ENCODE results near the gene CYP8B1. TPM values are rescaled to one million over a fixed set of nuclear protein-coding genes. Genes with fewer than 3 reads are reported as not detected.
A peak's percentile ranks its signal among the peaks of the same experiment; 100 is the strongest.
"Not testable (repeated sequence)": the region's sequence is repeated elsewhere in the genome, so short reads cannot be mapped to it uniquely, and the experiment has no call there.

CYP8B1 gene
- polyA plus RNA-seq, 1 donor: 0.75 TPM

DNA sequence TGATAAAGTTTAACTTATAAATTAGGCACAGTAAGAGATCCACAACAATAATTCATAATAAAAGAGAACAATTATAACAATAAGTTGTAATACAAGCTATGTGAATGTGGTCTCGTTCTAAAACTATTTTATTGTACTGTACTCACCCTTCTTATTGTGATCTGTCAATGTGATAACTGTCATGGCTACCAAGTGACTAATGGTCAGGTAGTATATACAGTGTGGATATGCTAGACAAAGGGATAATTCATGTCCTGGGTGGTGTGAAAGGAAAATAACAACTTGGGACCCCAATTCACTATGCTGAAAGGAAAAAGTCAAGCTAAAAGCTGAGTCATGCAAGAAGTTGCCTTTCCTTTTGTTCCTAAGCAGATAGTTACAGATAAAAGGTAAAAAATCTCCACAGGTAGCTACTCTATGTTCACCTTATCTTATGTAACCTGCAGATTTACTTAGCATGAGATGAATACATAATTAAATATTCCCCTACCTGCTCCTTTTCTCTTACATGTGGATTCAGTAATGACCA is 10.7 kb upstream of the CYP8B1 start:
- DNase-seq: no peak
- no CpG with 5 or more reads among the region's 1 CpG for WGBS (ENCODE audit: insufficient coverage, low lambda C conversion rate)
- H3K36me3 ChIP-seq (ENCODE audit: control insufficient read depth, insufficient read depth, low read length): no peaks in the 10 kb centered on the region

DNA sequence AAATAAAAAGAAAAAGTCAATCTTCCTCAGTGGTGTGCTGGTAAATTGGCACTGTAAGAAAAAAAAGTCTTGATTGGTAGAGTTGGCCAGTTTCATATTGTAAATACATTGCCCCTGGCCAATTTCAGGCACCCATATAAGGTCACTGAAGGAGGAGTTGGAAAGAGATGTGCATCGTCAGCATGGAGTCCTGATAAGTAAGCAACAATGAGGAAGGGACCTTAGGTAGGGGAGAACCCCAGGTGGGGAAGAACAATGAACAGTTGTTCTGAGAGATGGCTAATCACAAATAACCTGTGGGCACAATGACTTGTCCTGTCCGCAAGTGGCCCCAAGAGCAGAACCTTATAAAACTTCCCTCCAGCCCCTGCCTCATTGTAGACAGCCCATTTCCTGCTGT is 8.6 kb upstream of the CYP8B1 start:
- H3K36me3 ChIP-seq (ENCODE audit: control insufficient read depth, insufficient read depth, low read length): no peaks in the 10 kb centered on the region
- 33% methylated on average over 1 of the region's 2 CpGs for WGBS (ENCODE audit: insufficient coverage, low lambda C conversion rate)
- H3K27me3 ChIP-seq (ENCODE audit: control insufficient read depth, insufficient read depth, low read length): no peaks in the 10 kb centered on the region
- no peak overlapping the region for H3K27ac ChIP-seq (ENCODE audit: low read length)
- H3K9me3 ChIP-seq (ENCODE audit: control insufficient read depth, low read depth, low read length): peaks cover 5% of the 10 kb centered on the region
- DNase-seq: peak; percentile 12 to 40
- H3K4me3 ChIP-seq (ENCODE audit: low read length): no peak overlapping the region
- H3K4me1 ChIP-seq (ENCODE audit: control insufficient read depth, insufficient read depth, low read length): peaks cover 6% of the 10 kb centered on the region

More for the DNA sequence above, 10.7 kb upstream of the CYP8B1 start:
- Histone ChIP-seq H3K4me3 (ENCODE audit: low read length) (no peak overlapping the region), H3K9me3 (ENCODE audit: control insufficient read depth, low read depth, low read length) (no peaks in the 10 kb centered on the region), H3K27me3 (ENCODE audit: control insufficient read depth, insufficient read depth, low read length) (no peaks in the 10 kb centered on the region), H3K4me1 (ENCODE audit: control insufficient read depth, insufficient read depth, low read length) (peaks cover 5% of the 10 kb centered on the region), H3K27ac (ENCODE audit: low read length) (no peak overlapping the region)

DNA sequence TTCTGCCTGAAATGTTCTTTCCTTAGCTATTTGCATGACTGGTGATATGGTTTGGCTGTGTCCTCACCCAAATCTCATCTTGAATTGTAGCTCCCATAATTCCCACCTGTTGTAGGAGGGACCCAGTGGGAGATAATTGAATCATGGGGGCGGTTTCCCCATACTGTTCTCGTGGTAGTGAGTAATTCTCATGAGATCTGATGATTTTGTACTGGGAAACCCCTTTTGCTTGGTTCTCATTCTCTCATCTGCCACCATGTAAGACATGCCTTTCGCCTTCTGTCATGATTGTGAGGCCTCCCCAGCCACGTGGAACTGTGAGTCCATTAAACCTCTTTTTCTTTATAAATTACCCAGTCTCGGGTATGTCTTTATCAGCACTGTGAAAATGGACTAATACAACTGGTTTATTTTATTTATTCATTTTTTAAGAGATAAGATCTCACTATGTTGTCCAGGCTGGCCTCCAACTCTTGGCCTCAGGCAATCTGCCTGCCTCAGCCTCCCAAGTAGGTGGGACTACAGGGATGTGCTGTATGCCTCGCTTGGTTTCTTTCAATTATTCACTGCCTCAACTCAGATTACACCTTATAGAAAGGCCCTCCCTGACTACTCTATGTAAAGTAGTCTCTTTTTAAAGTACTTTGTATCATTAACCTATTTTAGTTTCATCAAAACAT is 7.7 kb upstream of the CYP8B1 start:
- not testable (repeated sequence) for DNase-seq; H3K36me3 ChIP-seq (ENCODE audit: control insufficient read depth, insufficient read depth, low read length); H3K4me3 ChIP-seq (ENCODE audit: low read length); H3K27me3 ChIP-seq (ENCODE audit: control insufficient read depth, insufficient read depth, low read length); H3K4me1 ChIP-seq (ENCODE audit: control insufficient read depth, insufficient read depth, low read length); H3K9me3 ChIP-seq (ENCODE audit: control insufficient read depth, low read depth, low read length); H3K27ac ChIP-seq (ENCODE audit: low read length)
- 100% methylated on average over 1 of the region's 6 CpGs for WGBS (ENCODE audit: insufficient coverage, low lambda C conversion rate)

DNA sequence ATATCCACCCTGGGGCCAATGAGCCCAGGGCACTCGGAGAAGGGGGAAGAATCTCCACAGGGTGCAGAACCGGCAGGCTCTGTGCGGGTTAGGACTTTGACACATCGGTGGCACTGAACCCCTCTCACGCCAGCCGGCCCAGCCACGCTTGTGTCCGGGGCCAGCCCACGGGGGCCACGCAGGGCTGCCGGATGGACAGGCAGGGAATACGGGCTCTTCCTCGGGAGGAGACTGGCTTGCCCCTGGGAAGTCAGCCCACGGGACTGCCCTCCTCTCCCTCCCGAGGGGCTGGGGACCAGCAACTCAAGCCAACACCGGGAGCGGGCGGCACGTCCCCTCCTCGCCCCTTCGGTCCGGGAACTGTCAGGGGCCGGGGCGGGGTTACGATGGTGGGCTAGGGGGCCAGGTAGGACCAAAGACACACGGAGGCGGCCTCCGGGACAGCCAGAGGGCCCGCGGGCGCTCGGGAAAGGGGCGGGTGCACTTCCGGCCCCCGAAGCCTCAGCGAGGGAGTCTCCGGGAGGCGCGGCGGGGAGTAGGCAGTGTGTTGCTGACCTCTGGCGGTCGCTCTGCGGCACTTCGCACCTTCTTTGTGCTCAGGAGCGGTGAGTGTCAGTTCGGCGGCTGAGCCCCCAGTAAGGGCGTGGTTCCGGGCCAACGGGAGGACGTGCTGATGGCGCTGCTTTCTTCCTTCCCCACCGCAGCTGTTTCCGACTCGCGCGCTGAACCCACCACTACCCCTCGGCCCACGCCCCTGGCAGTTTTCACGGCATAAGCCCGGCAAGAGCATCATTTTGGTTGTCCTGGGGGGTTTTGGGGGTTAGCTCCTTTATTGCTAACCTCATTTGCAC is 5.1 kb upstream of the CYP8B1 start:
- peak; percentile 84 to 87 for DNase-seq
- H3K27ac ChIP-seq (ENCODE audit: low read length): no peak overlapping the region
- no peaks in the 10 kb centered on the region for H3K27me3 ChIP-seq (ENCODE audit: control insufficient read depth, insufficient read depth, low read length)
- H3K4me3 ChIP-seq (ENCODE audit: low read length): peak overlapping the region; percentile 90
- peaks cover 5% of the 10 kb centered on the region for H3K9me3 ChIP-seq (ENCODE audit: control insufficient read depth, low read depth, low read length)
- no CpG with 5 or more reads among the region's 61 CpGs for WGBS (ENCODE audit: insufficient coverage, low lambda C conversion rate)
- no peaks in the 10 kb centered on the region for H3K36me3 ChIP-seq (ENCODE audit: control insufficient read depth, insufficient read depth, low read length)
- H3K4me1 ChIP-seq (ENCODE audit: control insufficient read depth, insufficient read depth, low read length): peaks cover 6% of the 10 kb centered on the region

DNA sequence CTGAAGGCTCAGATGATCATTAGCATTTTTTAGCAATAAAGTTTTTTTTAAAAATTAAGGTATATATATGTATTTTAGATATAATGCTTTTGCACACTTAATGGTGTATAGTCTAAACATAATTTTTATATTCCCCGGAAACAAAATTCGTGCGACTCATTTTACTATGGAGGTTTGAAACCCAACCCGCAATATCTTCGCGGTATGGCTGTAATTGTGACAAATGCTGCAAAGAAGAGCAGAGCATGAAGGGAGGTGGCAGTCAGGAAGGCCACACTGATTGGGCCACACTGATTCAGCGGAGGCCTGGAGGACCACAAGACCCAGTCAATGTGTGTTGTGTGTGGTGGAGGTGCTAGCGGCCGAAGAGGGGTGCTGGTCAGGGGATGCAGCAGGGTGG is 4.5 kb upstream of the CYP8B1 start:
- Histone ChIP-seq H3K4me3 (ENCODE audit: low read length) (peak overlapping the region; percentile 90), H3K9me3 (ENCODE audit: control insufficient read depth, low read depth, low read length) (peaks cover 5% of the 10 kb centered on the region), H3K4me1 (ENCODE audit: control insufficient read depth, insufficient read depth, low read length) (peaks cover 6% of the 10 kb centered on the region), H3K36me3 (ENCODE audit: control insufficient read depth, insufficient read depth, low read length) (no peaks in the 10 kb centered on the region), H3K27me3 (ENCODE audit: control insufficient read depth, insufficient read depth, low read length) (no peaks in the 10 kb centered on the region), H3K27ac (ENCODE audit: low read length) (no peak overlapping the region)
- DNase-seq: no peak
- 100% methylated on average over 1 of the region's 9 CpGs for WGBS (ENCODE audit: insufficient coverage, low lambda C conversion rate)

DNA sequence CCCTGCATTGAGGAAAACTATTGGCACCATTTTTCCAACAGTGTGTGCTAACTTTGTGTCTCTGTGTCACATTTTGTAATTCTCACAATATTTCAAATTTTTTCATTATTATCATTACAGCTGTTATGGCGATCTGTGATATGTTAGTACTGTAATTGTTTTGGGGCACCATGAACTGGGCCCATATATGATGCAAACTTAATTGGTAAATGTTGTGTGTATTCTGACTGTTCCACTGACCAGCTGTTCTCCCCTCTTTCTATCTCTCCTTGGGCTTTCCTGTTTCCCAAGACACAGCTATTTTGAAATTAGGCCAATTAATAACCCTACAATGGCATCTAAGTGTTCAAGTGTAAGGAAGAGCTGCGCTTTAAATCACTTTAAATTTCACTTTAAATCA is 2.2 kb upstream of the CYP8B1 start:
- Histone ChIP-seq H3K36me3 (ENCODE audit: control insufficient read depth, insufficient read depth, low read length) (no peaks in the 10 kb centered on the region), H3K27me3 (ENCODE audit: control insufficient read depth, insufficient read depth, low read length) (no peaks in the 10 kb centered on the region), H3K27ac (ENCODE audit: low read length) (no peak overlapping the region), H3K4me1 (ENCODE audit: control insufficient read depth, insufficient read depth, low read length) (peaks cover 6% of the 10 kb centered on the region), H3K4me3 (ENCODE audit: low read length) (no peak overlapping the region), H3K9me3 (ENCODE audit: control insufficient read depth, low read depth, low read length) (peaks cover 5% of the 10 kb centered on the region)
- WGBS (ENCODE audit: insufficient coverage, low lambda C conversion rate): no CpG with 5 or more reads among the region's 2 CpGs
- DNase-seq: no peak

DNA sequence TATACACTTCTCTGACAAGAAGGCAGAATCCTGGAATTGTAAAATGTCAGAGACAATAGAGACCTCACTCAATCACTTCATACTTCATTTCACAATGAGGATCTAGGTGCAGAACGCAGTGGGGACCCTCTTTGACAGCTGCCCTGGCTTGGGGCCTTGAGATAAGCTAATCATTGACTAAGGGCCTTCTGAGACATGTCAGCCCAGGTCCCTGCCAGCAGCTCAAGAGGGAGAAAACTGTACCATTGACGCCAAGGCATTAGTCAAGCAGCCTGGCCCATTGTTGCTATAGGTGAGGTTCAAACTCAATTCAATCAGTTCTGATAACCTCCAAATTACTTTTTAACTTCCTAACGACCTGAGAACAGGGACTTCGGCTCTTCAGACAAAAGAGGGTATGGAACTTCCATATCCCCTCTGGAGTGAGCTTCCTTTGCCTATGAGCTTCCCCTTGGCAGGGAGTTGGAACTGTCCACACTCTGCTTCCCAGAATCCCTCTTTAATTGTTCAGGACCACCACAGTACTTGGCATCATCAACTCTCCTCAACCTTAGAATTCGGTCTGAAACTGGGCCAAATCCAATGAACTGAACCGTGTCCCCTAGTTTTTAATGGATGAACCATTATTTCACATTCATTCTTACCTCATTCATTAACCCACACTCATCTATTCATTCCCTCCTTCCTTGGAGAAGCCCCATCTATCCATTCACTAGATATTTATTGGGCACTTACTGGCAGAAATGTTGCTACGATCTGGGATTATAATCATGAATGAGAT is 1.5 kb upstream of the CYP8B1 start:
- no peaks in the 10 kb centered on the region for H3K27me3 ChIP-seq (ENCODE audit: control insufficient read depth, insufficient read depth, low read length)
- WGBS (ENCODE audit: insufficient coverage, low lambda C conversion rate): no CpG with 5 or more reads among the region's 7 CpGs
- H3K4me1 ChIP-seq (ENCODE audit: control insufficient read depth, insufficient read depth, low read length): peaks cover 6% of the 10 kb centered on the region
- H3K36me3 ChIP-seq (ENCODE audit: control insufficient read depth, insufficient read depth, low read length): no peaks in the 10 kb centered on the region
- peaks cover 5% of the 10 kb centered on the region for H3K9me3 ChIP-seq (ENCODE audit: control insufficient read depth, low read depth, low read length)
- H3K4me3 ChIP-seq (ENCODE audit: low read length): no peak overlapping the region
- no peak for DNase-seq
- H3K27ac ChIP-seq (ENCODE audit: low read length): no peak overlapping the region

DNA sequence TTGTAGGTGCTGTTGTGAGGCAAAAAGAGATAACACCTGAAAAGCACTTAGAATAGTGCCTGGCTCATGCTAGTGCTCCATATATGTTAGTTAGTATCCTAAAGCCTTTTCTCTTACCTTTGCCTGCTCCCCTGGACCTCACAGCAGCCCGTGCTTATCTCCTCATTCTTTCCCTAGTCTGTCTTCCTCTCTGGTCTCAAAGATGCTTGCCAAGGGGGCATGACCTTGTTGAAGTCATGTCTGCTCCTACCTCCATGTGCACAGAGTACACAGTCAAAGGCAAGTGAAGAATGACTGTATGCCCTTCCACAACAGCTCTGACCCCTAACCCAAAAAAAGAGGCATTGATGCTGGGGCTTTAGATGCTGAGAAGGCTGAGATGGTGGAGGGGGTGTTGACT is 722 bp upstream of the CYP8B1 start:
- no peak overlapping the region for H3K27ac ChIP-seq (ENCODE audit: low read length)
- DNase-seq: no peak
- H3K4me3 ChIP-seq (ENCODE audit: low read length): no peak overlapping the region
- WGBS (ENCODE audit: insufficient coverage, low lambda C conversion rate): no CpG with 5 or more reads among the region's 1 CpG
- H3K36me3 ChIP-seq (ENCODE audit: control insufficient read depth, insufficient read depth, low read length): no peaks in the 10 kb centered on the region
- H3K4me1 ChIP-seq (ENCODE audit: control insufficient read depth, insufficient read depth, low read length): peaks cover 4% of the 10 kb centered on the region
- no peaks in the 10 kb centered on the region for H3K27me3 ChIP-seq (ENCODE audit: control insufficient read depth, insufficient read depth, low read length)
- peaks cover 5% of the 10 kb centered on the region for H3K9me3 ChIP-seq (ENCODE audit: control insufficient read depth, low read depth, low read length)

DNA sequence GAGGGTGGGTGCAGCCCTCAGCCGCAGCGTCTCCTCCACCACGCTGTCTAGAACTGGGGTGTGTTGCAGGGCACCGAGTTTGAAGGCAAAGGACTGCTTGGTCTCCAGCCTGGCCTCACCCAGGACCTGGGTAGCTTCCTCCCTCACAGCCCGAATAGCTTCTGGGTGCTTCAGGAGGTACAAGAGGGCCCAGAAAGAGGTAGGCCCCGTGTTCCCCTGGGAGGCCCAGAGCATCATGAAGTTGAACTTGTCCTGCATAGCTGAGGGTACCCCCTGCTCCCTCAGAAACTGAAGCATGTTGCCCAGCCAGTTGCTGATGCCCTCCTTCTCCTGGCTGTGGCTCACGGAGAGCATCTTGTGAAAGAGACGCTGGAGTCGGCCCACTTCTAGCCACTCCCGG is 930 bp downstream of the CYP8B1 start:
- no peak overlapping the region for H3K4me3 ChIP-seq (ENCODE audit: low read length)
- H3K36me3 ChIP-seq (ENCODE audit: control insufficient read depth, insufficient read depth, low read length): no peaks in the 10 kb centered on the region
- no peaks in the 10 kb centered on the region for H3K4me1 ChIP-seq (ENCODE audit: control insufficient read depth, insufficient read depth, low read length)
- 100% methylated on average over 3 of the region's 10 CpGs for WGBS (ENCODE audit: insufficient coverage, low lambda C conversion rate)
- H3K9me3 ChIP-seq (ENCODE audit: control insufficient read depth, low read depth, low read length): no peaks in the 10 kb centered on the region
- DNase-seq: no peak
- H3K27ac ChIP-seq (ENCODE audit: low read length): no peak overlapping the region
- H3K27me3 ChIP-seq (ENCODE audit: control insufficient read depth, insufficient read depth, low read length): no peaks in the 10 kb centered on the region
